T follicular helper cell (primary cell): ENCODE measurements around the gene OGFOD2.

Source experiments
- DNase-seq: peaks from one replicate; pipeline ENCODE4 v3.0.0-alpha.2; 2020; ENCODE audit warnings: low read depth

The OGFOD2 gene

DNA sequence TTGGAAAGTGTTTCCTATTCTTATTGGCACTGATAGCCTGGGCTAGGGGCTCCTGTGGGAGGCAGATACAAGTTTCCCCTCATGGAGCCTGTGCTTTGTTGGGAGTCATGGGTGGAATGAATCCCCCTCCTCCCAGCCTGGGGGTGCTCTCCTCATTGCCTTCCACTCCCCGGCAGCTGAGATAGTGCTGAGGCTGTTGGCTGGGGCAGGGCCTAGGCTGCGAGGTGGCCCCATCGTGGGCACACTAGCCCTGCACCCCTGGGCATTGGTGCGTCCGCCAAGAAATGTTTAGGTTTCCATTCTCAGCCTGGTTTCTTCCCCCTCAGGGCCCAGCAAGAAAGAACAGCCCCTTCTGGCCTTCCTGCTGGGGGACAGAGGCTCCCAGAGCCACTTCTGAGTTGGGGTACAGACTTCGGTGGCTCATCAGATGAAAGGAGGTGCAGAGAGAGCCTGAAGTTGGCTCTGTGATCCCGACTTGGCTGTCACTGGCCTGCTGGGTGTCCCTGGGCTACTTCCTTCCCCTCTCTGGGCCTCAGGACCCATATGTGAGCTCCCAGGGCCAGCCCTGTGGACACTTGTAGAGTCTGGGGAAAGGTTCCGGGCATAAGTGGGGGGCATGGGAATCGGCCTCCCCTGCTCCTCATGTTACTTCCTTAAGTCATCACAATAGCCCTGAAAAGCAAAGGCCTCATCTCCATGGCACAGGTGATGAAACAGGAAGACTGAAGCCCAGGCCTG is 2.8 kb downstream of the OGFOD2 start:
- no peak for DNase-seq

GRCh38 chr12:122978507-122978955 is 3.5 kb downstream of the OGFOD2 start:
- no peak for DNase-seq

- DNase-seq = no peak
Observed at GRCh38 chr12:122979001-122979907, 4.2 kb downstream of the OGFOD2 start.

GRCh38 chr12:122979908-122980182 is 4.8 kb downstream of the OGFOD2 start:
- no peak for DNase-seq

- peak; percentile 31 for DNase-seq
Observed at GRCh38 chr12:122980183-122981035, 5.4 kb downstream of the OGFOD2 start, which contains the start of gene ARL6IP4. Gene ARL6IP4 (plus strand): TSS chr12:122980681. CDS start chr12:122981140, 459 bp downstream.

- DNase-seq = no peak
Observed at GRCh38 chr12:122981036-122981471, 6.0 kb downstream of the OGFOD2 start.

- no peak for DNase-seq
Observed at GRCh38 chr12:122981587-122982476, 6.8 kb downstream of the OGFOD2 start.

DNA sequence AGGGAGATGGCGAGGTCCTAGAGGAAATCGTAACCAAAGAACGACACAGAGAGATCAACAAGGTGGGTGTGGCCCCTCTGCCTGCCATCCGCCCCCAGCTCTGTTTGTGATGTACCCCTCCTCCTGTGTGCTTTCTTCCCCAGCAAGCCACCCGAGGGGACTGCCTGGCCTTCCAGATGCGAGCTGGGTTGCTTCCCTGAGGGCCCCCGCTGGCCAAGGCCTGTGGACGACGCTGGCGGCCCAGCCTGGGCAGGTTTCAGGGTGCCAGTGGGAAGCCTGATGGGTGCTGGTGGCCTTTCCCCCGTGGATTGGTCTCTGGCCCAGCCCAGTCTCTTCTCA is 7.4 kb downstream of the OGFOD2 start:
- DNase-seq = no peak

DNA sequence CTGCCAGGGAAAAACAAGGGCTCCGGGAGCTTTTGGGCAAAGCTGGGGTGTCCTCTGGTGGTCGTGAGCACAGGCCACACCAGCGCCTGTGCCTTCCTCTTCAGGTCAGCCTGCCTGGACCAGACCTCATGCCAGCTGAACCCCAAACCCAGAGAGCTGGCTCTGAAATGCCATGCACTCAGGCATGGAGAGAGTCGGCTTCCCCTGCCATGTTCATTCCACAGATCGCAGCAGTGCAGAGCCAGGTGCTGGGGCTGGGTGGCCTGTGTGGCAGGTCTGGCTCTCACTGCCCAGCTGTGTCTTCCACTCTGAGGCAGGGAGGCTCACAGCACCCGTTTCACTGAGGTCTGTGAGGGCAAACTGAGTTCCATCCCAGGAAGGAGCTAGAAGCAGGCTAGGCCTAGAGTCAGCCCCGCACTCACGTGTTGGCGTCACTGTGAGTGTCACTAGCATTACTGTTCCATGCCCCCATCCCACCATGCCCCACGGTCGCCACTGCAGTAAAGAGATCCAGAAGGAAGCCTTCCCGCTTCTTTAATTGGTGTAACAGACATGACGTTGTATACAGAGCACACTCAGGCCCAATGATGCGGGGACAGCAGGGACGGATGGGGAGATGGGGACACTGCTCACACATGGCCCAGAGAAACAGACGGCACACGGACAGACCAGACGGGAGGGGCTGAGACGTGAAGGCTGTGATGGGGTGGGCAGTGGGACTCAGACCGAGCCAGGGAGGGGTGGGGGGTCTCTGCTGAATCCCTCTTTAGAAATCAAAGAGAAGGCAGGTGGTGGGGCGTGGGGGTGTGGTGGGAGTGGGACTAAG is 8.1 kb downstream of the OGFOD2 start:
- no peak for DNase-seq

- no peak for DNase-seq
Observed at GRCh38 chr12:122983789-122984515, 8.9 kb downstream of the OGFOD2 start.

GRCh38 chr12:122984612-122985337 is 9.7 kb downstream of the OGFOD2 start:
- no peak for DNase-seq

DNA sequence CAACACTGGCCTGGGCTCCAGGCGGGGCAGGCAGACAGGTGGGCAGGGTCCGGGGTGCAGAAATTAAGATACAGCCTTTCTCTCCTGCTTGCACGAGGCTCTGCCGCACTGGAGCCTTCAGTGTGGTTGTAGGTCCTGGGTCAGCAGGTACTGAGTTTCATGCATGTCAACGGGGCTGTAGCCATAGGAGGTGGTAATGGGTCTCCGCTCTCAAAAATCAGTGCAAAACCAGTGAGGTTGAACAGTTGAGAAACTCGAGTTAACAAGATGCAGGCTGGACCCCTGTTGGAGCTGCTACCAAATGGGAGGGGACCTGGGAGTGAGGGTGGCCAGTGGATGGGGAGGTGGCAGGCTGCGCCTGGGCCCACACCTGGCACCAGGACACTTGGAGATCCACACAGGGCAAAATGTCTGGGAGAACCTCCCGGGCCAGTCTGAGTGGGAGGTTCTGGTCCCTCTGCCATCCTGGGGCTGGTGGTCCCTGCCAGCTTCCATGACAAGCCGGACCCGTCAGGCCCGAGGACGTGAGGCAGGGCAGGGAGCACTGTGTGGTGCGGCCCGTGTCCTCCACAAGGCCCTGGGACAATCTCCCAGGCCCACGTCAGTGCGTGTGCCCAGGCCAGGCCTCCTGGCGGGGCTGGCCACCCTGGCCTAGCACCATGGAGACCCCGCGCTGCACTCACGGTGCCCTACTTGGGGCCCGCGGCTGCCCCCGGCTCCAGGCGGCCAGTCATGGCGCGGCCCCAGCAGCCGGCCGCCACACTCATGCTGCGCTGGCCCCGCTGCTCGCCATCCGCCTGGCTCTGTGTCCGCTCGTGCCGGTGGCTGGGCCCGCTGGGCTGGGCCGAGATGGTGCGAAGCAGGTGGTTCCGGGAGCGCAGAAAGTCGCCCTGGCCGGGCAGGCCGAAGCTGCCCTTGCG is 10.6 kb downstream of the OGFOD2 start:
- DNase-seq = no peak

DNA sequence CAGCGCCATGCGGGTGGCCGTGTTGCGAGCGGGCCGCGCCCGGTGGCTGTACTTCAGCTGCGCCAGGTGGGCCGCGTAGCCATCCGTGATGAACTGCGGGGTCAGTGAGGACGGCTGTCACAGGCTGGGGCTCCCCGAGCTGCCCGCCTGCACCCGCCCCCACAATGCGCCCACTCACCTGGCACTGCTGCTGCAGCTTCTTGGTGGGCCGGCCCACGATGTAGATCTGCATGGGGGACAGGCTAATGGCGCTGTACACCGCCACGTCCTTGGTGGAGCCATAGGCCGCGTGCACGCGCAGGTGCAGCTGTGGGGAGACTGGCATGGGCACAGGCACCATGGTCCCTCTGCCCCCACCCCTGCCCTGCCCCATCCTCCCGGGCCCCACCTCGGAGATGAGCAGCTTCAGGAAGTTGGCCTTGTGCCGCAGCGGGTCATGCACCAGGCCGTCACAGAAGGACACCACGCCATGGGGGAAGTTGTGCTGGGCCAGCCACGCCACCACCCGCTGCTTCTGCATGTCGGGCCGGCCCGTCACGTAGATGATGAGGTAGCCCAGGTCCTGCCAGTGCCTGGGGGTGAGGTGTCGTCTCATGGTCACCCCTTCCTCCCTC is 11.3 kb downstream of the OGFOD2 start:
- DNase-seq = no peak

GRCh38 chr12:122987086-122987951 is 12.3 kb downstream of the OGFOD2 start:
- no peak for DNase-seq

- DNase-seq = no peak
Observed at GRCh38 chr12:122988036-122988435, 13.0 kb downstream of the OGFOD2 start.

DNA sequence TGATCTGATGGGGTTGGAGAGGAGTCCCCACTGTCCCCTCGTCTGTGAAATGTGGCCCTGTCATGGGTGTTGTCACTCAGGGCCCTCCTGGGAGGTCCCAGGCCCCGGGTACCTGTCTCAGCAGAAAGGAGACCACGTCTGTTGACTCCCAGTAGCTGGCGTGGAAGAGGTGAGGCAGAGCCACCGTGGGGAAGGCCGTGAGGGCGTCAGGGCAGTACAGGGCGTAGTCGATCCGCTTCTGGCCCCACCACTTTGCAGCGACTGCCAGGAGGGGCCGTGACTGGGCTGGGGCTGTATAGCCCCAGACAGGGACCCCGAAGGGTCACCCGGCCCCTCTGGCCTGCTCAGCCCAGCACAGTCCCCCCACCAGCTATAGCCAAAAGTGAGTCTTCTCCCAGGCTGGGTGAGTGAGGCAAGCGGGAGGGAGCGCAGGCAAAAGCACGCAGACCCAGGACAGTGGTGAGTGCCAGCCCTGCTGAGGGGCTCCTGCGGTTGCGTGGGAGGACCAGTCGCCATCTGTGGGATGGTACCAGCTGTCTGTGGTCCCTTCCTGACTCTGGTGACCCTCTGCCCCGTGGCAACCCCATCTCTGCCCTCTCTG is 13.7 kb downstream of the OGFOD2 start:
- no peak for DNase-seq
